Measurements from ENCODE around the gene PAK4.
"Not testable (repeated sequence)": the region's sequence is repeated elsewhere in the genome, so short reads cannot be mapped to it uniquely, and the experiment has no call there.

The PAK4 gene

GRCh38 chr19:39207293-39207836 is 81.8 kb downstream of the PAK4 start:
- no peak for DNase-seq (ENCODE audit: low spot score)

GRCh38 chr19:39208175-39208795 is 82.7 kb downstream of the PAK4 start:
- DNase-seq (ENCODE audit: low spot score): no peak

GRCh38 chr19:39209196-39209595 is 83.6 kb downstream of the PAK4 start:
- no peak for DNase-seq (ENCODE audit: low spot score)

- DNase-seq (ENCODE audit: low spot score): no peak
Observed at GRCh38 chr19:39211731-39212374, 86.3 kb downstream of the PAK4 start.

GRCh38 chr19:39212375-39212742 is 86.8 kb downstream of the PAK4 start:
- no peak for DNase-seq (ENCODE audit: low spot score)

GRCh38 chr19:39215323-39215722 is 89.7 kb downstream of the PAK4 start:
- not testable (repeated sequence) for DNase-seq (ENCODE audit: low spot score)

GRCh38 chr19:39217094-39217493 is 91.5 kb downstream of the PAK4 start:
- DNase-seq (ENCODE audit: low spot score): no peak

GRCh38 chr19:39218230-39219007 is 92.8 kb downstream of the PAK4 start:
- no peak for DNase-seq (ENCODE audit: low spot score)

- not testable (repeated sequence) for DNase-seq (ENCODE audit: low spot score)
Observed at GRCh38 chr19:39219108-39219507, 93.5 kb downstream of the PAK4 start.

- DNase-seq (ENCODE audit: low spot score): no peak
Observed at GRCh38 chr19:39223703-39224279, 98.2 kb downstream of the PAK4 start.

GRCh38 chr19:39224910-39225309 is 99.3 kb downstream of the PAK4 start:
- DNase-seq (ENCODE audit: low spot score): no peak
